Measurements from ENCODE around the gene COL4A5.

DNA sequence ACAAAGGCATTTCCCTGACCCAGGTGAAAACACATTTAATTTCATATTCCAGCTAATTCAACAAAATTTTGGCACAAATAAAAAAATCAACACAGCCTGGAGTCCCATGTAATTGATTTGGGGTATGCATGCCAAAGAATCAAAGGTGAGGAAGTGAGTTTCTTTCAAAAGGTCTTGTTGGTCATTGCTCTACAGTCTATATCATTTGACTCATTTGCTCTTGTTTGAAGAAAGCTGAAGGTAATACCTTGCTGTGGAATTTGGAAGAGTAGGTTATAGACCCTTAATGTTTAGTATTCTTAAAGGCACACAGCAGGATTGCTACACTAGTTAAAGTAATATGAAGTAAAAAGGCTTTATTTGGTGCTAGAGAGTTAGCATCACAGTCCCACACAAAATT, 26.9 kb upstream of the COL4A5 start:
- no peak for TF ChIP-seq GATA2 (IDR thresholded peaks at IDR 0.05; ENCODE audit: low read depth, low read length)
- TF ChIP-seq GATA3 (IDR thresholded peaks at IDR 0.05; ENCODE audit: low read depth, low read length): no peak
